GM12878 (cell line): Measurements from ENCODE around the gene EPN1. TPM values are rescaled to one million over a fixed set of nuclear protein-coding genes. Genes with fewer than 3 reads are reported as not detected.
A peak's percentile ranks its signal among the peaks of the same experiment; 100 is the strongest.

ENCODE experiments used
- BMI1 ChIP-seq: fragments of 450-650 bp; IDR thresholded peaks from 2 replicates; pipeline ENCODE4 v1.6.1; 2016; ENCODE audit warnings: mild to moderate bottlenecking, moderate library complexity, borderline replicate concordance
- CREM ChIP-seq: IDR thresholded peaks from 2 replicates; pipeline ENCODE4 v1.6.1; 2014; ENCODE audit warnings: antibody characterized with exemption, low read depth
- EED ChIP-seq: sonication (generic); IDR thresholded peaks from 2 replicates; pipeline ENCODE4 v1.6.1; 2016; ENCODE audit warnings: antibody characterized with exemption, low read depth
- GABPA ChIP-seq: IDR thresholded peaks from 2 replicates; pipeline ENCODE4 v1.6.1; 2014; ENCODE audit warnings: antibody characterized with exemption, low read depth, mild to moderate bottlenecking, inconsistent platforms
- HCFC1 ChIP-seq: fragments of 150-350 bp; IDR thresholded peaks from 2 replicates; pipeline ENCODE4 v1.6.1; 2014; ENCODE audit warnings: low read length
- MTA2 ChIP-seq: fragments of 450-650 bp; IDR thresholded peaks from 2 replicates; pipeline ENCODE4 v1.6.1; 2016; ENCODE audit warnings: low read depth, mild to moderate bottlenecking, moderate library complexity
- NFIC ChIP-seq: IDR thresholded peaks from 2 replicates; pipeline ENCODE4 v1.6.1; 2012; ENCODE audit warnings: low read depth, mild to moderate bottlenecking, inconsistent platforms, low read length, moderate library complexity
- PAX5 ChIP-seq: IDR thresholded peaks from 2 replicates; pipeline ENCODE4 v1.6.1; 2011; ENCODE audit warnings: low read depth, low read length, borderline replicate concordance
- POU2F2 ChIP-seq: IDR thresholded peaks from 3 replicates; pipeline ENCODE4 v1.6.1; 2011; ENCODE audit warnings: low read depth, mild to moderate bottlenecking, low read length, borderline replicate concordance
- RAD51 ChIP-seq: fragments of 450-650 bp; IDR thresholded peaks from 2 replicates; pipeline ENCODE4 v1.6.1; 2016; ENCODE audit warnings: moderate library complexity, mild to moderate bottlenecking, inconsistent platforms
- RUNX3 ChIP-seq: IDR thresholded peaks from 2 replicates; pipeline ENCODE4 v1.6.1; 2012; ENCODE audit warnings: low read length, inconsistent platforms
- SIX5 ChIP-seq: IDR thresholded peaks from 2 replicates; pipeline ENCODE4 v1.6.1; 2011; ENCODE audit warnings: mild to moderate bottlenecking, low read depth, low read length, moderate library complexity; ENCODE audit not compliant: severe bottlenecking
- SMARCA5 ChIP-seq: fragments of 450-650 bp; IDR thresholded peaks from 2 replicates; pipeline ENCODE4 v1.6.1; 2017; ENCODE audit warnings: mild to moderate bottlenecking
- SMC3 ChIP-seq: IDR thresholded peaks from 2 replicates; pipeline ENCODE4 v1.6.1; 2011; ENCODE audit warnings: low read length, improper control_type of control experiment, borderline replicate concordance
- SRF ChIP-seq, 2 experiments: IDR thresholded peaks; 2 replicates each; pipeline ENCODE4 v1.6.1; 2011; ENCODE audit warnings: low read depth in 2 of 2, low read length in 2 of 2, mild to moderate bottlenecking in 1 of 2, moderate library complexity in 1 of 2
- TBL1XR1 ChIP-seq: IDR thresholded peaks from 2 replicates; pipeline ENCODE4 v1.6.1; 2012; ENCODE audit warnings: low read depth, low read length, improper control_type of control experiment
- TCF12 ChIP-seq: IDR thresholded peaks from 2 replicates; pipeline ENCODE4 v1.6.1; 2011; ENCODE audit warnings: low read depth, mild to moderate bottlenecking, low read length
- YBX1 ChIP-seq: fragments of 450-650 bp; IDR thresholded peaks from 2 replicates; pipeline ENCODE4 v1.6.1; 2016; ENCODE audit warnings: antibody characterized with exemption
- polyA plus RNA-seq, 11 experiments: library from polyadenylated mRNA; depleted of rRNA in 4 of 11; unstranded in 6 of 11; stranded (reverse) in 5 of 11; fragments of >200 nt; fragmentation: Nextera tagmentation in 4 of 11; fragmentation: Illumina TruSeq in 1 of 11; extraction: Ambion mirVana in 4 of 11; extraction: Trizol in 1 of 11; gene quantifications; 1 replicate in 1 of 11; 2 replicates in 10 of 11; pipeline versions ENCODE4 v1.2.1 to v1.2.3, GENCODE V29; 2011 to 2016; ENCODE audit warnings: inconsistent platforms in 2 of 11, missing spikeins in 2 of 11, low read depth in 1 of 11
- total RNA-seq, 4 experiments: library from RNA; depleted of rRNA in 3 of 4; stranded (reverse); fragments of >200 nt in 3 of 4; fragmentation: Illumina TruSeq in 1 of 4; extraction: Trizol in 1 of 4; gene quantifications; 2 replicates each; pipeline versions ENCODE4 v1.2.1 to v1.2.3, GENCODE V29; 2013 to 2021
- TF ChIP-seq, protein P1 (sequence below): IDR thresholded peaks from 2 replicates; pipeline ENCODE4 v1.6.1; 2012; ENCODE audit warnings: improper control_type of control experiment, low read depth, low read length; ENCODE audit not compliant: insufficient replicate concordance
- TF ChIP-seq, protein P2 (sequence below): fragments of 450-650 bp; IDR thresholded peaks from 2 replicates; pipeline ENCODE4 v1.6.1; 2017; ENCODE audit warnings: borderline replicate concordance
- TF ChIP-seq, protein P3 (sequence below): fragments of 450-650 bp; IDR thresholded peaks from 2 replicates; pipeline ENCODE4 v1.6.1; 2017; ENCODE audit warnings: mild to moderate bottlenecking, moderate library complexity

The EPN1 gene
- total and polyA plus RNA-seq, 10 of the 15 experiments (the other 5 are each of a cell fraction or from before 2014, with no cell fraction given), result 0.11 to 88.5 (median 10.6) TPM

GRCh38 chr19:55640577-55641425, 34.2 kb upstream of the EPN1 start, which contains the start of gene ZNF580 (continued):
- TF ChIP-seq YBX1 (no peak), EED (no peak), RAD51 (no peak), NFIC (no peak), HCFC1 (peak; percentile 57; the same call in 1 of the 2 replicates), CREM (0 out of 2 replicates have a peak, but pooled peaks have one; percentile 7), TCF12 (no peak), MTA2 (no peak), SMC3 (no peak), RUNX3 (no peak), BMI1 (no peak), GABPA (peak; percentile 60; the same call in 1 of the 2 replicates), PAX5 (peak; percentile 38; the same call in 1 of the 2 replicates), SMARCA5 (no peak), SIX5 (peak; percentile 39), TBL1XR1 (no peak), SRF (IDR thresholded peaks at IDR 0.05; ENCODE audit: low read depth in 2 of 2, low read length in 2 of 2) (peak in 1 of 2 experiments; percentile 69; a peak in 1 of 4 replicates), POU2F2 (no peak; the same call in 2 of the 3 replicates)
- TF ChIP-seq, protein P1, sequence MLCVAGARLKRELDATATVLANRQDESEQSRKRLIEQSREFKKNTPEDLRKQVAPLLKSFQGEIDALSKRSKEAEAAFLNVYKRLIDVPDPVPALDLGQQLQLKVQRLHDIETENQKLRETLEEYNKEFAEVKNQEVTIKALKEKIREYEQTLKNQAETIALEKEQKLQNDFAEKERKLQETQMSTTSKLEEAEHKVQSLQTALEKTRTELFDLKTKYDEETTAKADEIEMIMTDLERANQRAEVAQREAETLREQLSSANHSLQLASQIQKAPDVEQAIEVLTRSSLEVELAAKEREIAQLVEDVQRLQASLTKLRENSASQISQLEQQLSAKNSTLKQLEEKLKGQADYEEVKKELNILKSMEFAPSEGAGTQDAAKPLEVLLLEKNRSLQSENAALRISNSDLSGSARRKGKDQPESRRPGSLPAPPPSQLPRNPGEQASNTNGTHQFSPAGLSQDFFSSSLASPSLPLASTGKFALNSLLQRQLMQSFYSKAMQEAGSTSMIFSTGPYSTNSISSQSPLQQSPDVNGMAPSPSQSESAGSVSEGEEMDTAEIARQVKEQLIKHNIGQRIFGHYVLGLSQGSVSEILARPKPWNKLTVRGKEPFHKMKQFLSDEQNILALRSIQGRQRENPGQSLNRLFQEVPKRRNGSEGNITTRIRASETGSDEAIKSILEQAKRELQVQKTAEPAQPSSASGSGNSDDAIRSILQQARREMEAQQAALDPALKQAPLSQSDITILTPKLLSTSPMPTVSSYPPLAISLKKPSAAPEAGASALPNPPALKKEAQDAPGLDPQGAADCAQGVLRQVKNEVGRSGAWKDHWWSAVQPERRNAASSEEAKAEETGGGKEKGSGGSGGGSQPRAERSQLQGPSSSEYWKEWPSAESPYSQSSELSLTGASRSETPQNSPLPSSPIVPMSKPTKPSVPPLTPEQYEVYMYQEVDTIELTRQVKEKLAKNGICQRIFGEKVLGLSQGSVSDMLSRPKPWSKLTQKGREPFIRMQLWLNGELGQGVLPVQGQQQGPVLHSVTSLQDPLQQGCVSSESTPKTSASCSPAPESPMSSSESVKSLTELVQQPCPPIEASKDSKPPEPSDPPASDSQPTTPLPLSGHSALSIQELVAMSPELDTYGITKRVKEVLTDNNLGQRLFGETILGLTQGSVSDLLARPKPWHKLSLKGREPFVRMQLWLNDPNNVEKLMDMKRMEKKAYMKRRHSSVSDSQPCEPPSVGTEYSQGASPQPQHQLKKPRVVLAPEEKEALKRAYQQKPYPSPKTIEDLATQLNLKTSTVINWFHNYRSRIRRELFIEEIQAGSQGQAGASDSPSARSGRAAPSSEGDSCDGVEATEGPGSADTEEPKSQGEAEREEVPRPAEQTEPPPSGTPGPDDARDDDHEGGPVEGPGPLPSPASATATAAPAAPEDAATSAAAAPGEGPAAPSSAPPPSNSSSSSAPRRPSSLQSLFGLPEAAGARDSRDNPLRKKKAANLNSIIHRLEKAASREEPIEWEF, result no peak
- TF ChIP-seq, protein P2, sequence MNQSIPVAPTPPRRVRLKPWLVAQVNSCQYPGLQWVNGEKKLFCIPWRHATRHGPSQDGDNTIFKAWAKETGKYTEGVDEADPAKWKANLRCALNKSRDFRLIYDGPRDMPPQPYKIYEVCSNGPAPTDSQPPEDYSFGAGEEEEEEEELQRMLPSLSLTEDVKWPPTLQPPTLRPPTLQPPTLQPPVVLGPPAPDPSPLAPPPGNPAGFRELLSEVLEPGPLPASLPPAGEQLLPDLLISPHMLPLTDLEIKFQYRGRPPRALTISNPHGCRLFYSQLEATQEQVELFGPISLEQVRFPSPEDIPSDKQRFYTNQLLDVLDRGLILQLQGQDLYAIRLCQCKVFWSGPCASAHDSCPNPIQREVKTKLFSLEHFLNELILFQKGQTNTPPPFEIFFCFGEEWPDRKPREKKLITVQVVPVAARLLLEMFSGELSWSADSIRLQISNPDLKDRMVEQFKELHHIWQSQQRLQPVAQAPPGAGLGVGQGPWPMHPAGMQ, result no peak
- TF ChIP-seq, protein P3, sequence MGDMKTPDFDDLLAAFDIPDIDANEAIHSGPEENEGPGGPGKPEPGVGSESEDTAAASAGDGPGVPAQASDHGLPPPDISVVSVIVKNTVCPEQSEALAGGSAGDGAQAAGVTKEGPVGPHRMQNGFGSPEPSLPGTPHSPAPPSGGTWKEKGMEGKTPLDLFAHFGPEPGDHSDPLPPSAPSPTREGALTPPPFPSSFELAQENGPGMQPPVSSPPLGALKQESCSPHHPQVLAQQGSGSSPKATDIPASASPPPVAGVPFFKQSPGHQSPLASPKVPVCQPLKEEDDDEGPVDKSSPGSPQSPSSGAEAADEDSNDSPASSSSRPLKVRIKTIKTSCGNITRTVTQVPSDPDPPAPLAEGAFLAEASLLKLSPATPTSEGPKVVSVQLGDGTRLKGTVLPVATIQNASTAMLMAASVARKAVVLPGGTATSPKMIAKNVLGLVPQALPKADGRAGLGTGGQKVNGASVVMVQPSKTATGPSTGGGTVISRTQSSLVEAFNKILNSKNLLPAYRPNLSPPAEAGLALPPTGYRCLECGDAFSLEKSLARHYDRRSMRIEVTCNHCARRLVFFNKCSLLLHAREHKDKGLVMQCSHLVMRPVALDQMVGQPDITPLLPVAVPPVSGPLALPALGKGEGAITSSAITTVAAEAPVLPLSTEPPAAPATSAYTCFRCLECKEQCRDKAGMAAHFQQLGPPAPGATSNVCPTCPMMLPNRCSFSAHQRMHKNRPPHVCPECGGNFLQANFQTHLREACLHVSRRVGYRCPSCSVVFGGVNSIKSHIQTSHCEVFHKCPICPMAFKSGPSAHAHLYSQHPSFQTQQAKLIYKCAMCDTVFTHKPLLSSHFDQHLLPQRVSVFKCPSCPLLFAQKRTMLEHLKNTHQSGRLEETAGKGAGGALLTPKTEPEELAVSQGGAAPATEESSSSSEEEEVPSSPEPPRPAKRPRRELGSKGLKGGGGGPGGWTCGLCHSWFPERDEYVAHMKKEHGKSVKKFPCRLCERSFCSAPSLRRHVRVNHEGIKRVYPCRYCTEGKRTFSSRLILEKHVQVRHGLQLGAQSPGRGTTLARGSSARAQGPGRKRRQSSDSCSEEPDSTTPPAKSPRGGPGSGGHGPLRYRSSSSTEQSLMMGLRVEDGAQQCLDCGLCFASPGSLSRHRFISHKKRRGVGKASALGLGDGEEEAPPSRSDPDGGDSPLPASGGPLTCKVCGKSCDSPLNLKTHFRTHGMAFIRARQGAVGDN, result peak; percentile 32; the same call in 1 of the 2 replicates
